Mammary epithelial cell (primary cell): ENCODE measurements around the gene RCC1.

Experiments used
- CTCF ChIP-seq, 2 donors: IDR thresholded peaks in 1 of 2; conservative IDR thresholded peaks in 1 of 2; 2 replicates each; pipeline ENCODE4 v1.5.1; 2011 to 2012; ENCODE audit warnings: inconsistent platforms in 2 of 2, low read length in 2 of 2, mild to moderate bottlenecking in 2 of 2, control low read depth in 1 of 2, low read depth in 1 of 2; ENCODE audit not compliant: insufficient read depth in 1 of 2; ENCODE audit errors: extremely low read depth in 1 of 2
- EZH2 ChIP-seq: IDR thresholded peaks from 2 replicates; pipeline ENCODE4 v1.6.1; 2012; ENCODE audit warnings: low read length, inconsistent platforms, borderline replicate concordance

- no peak for TF ChIP-seq CTCF (conservative IDR thresholded peaks at IDR 0.05 in 1 of 2, IDR thresholded peaks at IDR 0.05 in 1 of 2; ENCODE audit: extremely low read depth in 1 of 2, insufficient read depth in 1 of 2, low read depth in 1 of 2, low read length in 2 of 2)
- TF ChIP-seq EZH2: no peak
Observed at GRCh38 chr1:28530456-28530855, 24.6 kb downstream of the RCC1 start.
